IMR-90 (cell line): ENCODE measurements around the gene HOXB6. TPM values are rescaled to one million over a fixed set of nuclear protein-coding genes. Genes with fewer than 3 reads are reported as not detected.

Experiments used
- ATAC-seq: fragments of 200-7000 bp; cut with Tn5 transposase; 2 replicates; pipeline ENCODE4 v1.9.1; 2020; ENCODE audit warnings: low read depth, mild to moderate bottlenecking, moderate library complexity
- BruUV-seq: library from RNA; stranded (reverse); fragments of 400-500 nt; replicated peaks from 2 replicates; lab custom pipeline; 2021; lab: Mats Ljungman, UMichigan
- CTCF ChIA-PET: fragments of 300-600 bp; formaldehyde crosslinking; extraction: SDS; loops from one replicate; lab custom pipeline; 2021; ENCODE audit warnings: antibody characterized with exemption; lab: Yijun Ruan, JAX
- POLR2A ChIA-PET: fragments of 300-600 bp; sonication (Branson Sonifier 250); formaldehyde crosslinking; loops from one replicate; lab custom pipeline; 2022; ENCODE audit warnings: antibody characterized with exemption; ENCODE audit not compliant: unreplicated experiment; lab: Charles Lee
- DNase-seq: peaks from one replicate; pipeline ENCODE4 v3.0.0; 2013
- H2AFZ ChIP-seq: replicated peaks from 2 replicates; pipeline ENCODE3; 2013; ENCODE audit warnings: low read length, mild to moderate bottlenecking; ENCODE audit not compliant: poor library complexity
- H2AK5ac ChIP-seq: 2 replicates; pipeline ENCODE4 v1.6.1; 2013; ENCODE audit warnings: low read depth, low read length, inconsistent platforms
- H2AK9ac ChIP-seq: replicated peaks from 2 replicates; pipeline ENCODE3; 2013; ENCODE audit warnings: mild to moderate bottlenecking, low read depth, low read length, moderate library complexity; ENCODE audit not compliant: poor library complexity
- H2BK120ac ChIP-seq: 2 replicates; pipeline ENCODE4 v1.6.1; 2013; ENCODE audit warnings: low read depth, low read length, inconsistent platforms
- H2BK15ac ChIP-seq: 3 replicates; pipeline ENCODE4 v1.6.1; 2013; ENCODE audit warnings: low read depth, low read length, inconsistent platforms
- H2BK20ac ChIP-seq: 2 replicates; pipeline ENCODE4 v1.6.1; 2013; ENCODE audit warnings: low read depth, mild to moderate bottlenecking, inconsistent platforms, low read length, moderate library complexity
- H2BK5ac ChIP-seq: 2 replicates; pipeline ENCODE4 v1.6.1; 2013; ENCODE audit warnings: mild to moderate bottlenecking, low read depth, low read length, inconsistent platforms; ENCODE audit not compliant: poor library complexity, severe bottlenecking
- H3K14ac ChIP-seq: replicated peaks from 2 replicates; pipeline ENCODE4 v1.6.1; 2013; ENCODE audit warnings: low read depth, low read length, inconsistent platforms
- H3K18ac ChIP-seq: 2 replicates; pipeline ENCODE4 v1.6.1; 2013; ENCODE audit warnings: low read depth, low read length, control low read depth
- H3K23ac ChIP-seq: 2 replicates; pipeline ENCODE4 v1.6.1; 2013; ENCODE audit warnings: low read depth, low read length, inconsistent platforms
- H3K27ac ChIP-seq: 2 replicates; pipeline ENCODE4 v1.5.1; 2013; ENCODE audit warnings: mild to moderate bottlenecking, control low read depth, low read length; ENCODE audit not compliant: insufficient read depth
- H3K27me3 ChIP-seq: 2 replicates; pipeline ENCODE4 v1.6.1; 2013; ENCODE audit warnings: low read length; ENCODE audit not compliant: control insufficient read depth, insufficient read depth
- H3K36me3 ChIP-seq: 2 replicates; pipeline ENCODE4 v1.6.1; 2013; ENCODE audit warnings: low read length, mixed read lengths; ENCODE audit not compliant: control insufficient read depth, insufficient read depth
- H3K4ac ChIP-seq: 2 replicates; pipeline ENCODE4 v1.6.1; 2013; ENCODE audit warnings: low read depth, low read length, inconsistent platforms
- H3K4me1 ChIP-seq: 2 replicates; pipeline ENCODE4 v1.6.1; 2013; ENCODE audit warnings: low read length, mixed read lengths; ENCODE audit not compliant: control insufficient read depth, insufficient read depth
- H3K4me2 ChIP-seq: 2 replicates; pipeline ENCODE4 v1.6.1; 2013; ENCODE audit warnings: low read depth, mild to moderate bottlenecking, control low read depth, low read length, moderate library complexity
- H3K4me3 ChIP-seq: 2 replicates; pipeline ENCODE4 v1.5.1; 2013; ENCODE audit warnings: low read depth, mild to moderate bottlenecking, control low read depth, low read length, moderate library complexity; ENCODE audit not compliant: insufficient read depth
- H3K56ac ChIP-seq: 2 replicates; pipeline ENCODE4 v1.6.1; 2013; ENCODE audit warnings: low read length, inconsistent platforms; ENCODE audit not compliant: insufficient read depth; ENCODE audit errors: extremely low read depth
- H3K79me1 ChIP-seq, 2 experiments: 2 replicates each; pipeline ENCODE4 v1.6.1; 2013; ENCODE audit warnings: low read length in 2 of 2, inconsistent platforms in 1 of 2, low read depth in 1 of 2
- H3K9ac ChIP-seq: 2 replicates; pipeline ENCODE4 v1.6.1; 2013; ENCODE audit warnings: low read depth, low read length, control low read depth
- H3K9me1 ChIP-seq: 2 replicates; pipeline ENCODE4 v1.6.1; 2013; ENCODE audit warnings: low read length, inconsistent platforms; ENCODE audit not compliant: insufficient read depth
- H3K9me3 ChIP-seq: 2 replicates; pipeline ENCODE4 v1.6.1; 2013; ENCODE audit warnings: low read length; ENCODE audit not compliant: control insufficient read depth, insufficient read depth
- H4K20me1 ChIP-seq: 2 replicates; pipeline ENCODE4 v1.6.1; 2013; ENCODE audit warnings: low read length, inconsistent platforms; ENCODE audit not compliant: insufficient read depth
- H4K5ac ChIP-seq: 2 replicates; pipeline ENCODE4 v1.6.1; 2013; ENCODE audit warnings: mild to moderate bottlenecking, low read depth, low read length, control low read depth
- H4K8ac ChIP-seq, 2 experiments: 2 replicates each; pipeline ENCODE4 v1.6.1; 2013; ENCODE audit warnings: low read depth in 2 of 2, low read length in 2 of 2, control low read depth in 1 of 2, inconsistent platforms in 1 of 2
- H4K91ac ChIP-seq: 2 replicates; pipeline ENCODE4 v1.6.1; 2013; ENCODE audit warnings: low read depth, low read length, inconsistent platforms; ENCODE audit not compliant: insufficient read depth
- BHLHE40 ChIP-seq: fragments of 150-350 bp; IDR thresholded peaks from 2 replicates; pipeline ENCODE4 v1.6.1; 2016; ENCODE audit warnings: mild to moderate bottlenecking, low read depth, low read length
- CHD1 ChIP-seq: IDR thresholded peaks from 2 replicates; pipeline ENCODE4 v1.6.1; 2012; ENCODE audit warnings: low read depth, low read length, improper control_type of control experiment
- CTCF ChIP-seq: conservative IDR thresholded peaks from 2 replicates; pipeline ENCODE4 v1.5.1; 2012; ENCODE audit warnings: mild to moderate bottlenecking, low read depth, low read length, improper control_type of control experiment
- FOS ChIP-seq: fragments of 150-350 bp; IDR thresholded peaks from 2 replicates; pipeline ENCODE4 v1.6.1; 2016; ENCODE audit warnings: low read depth, low read length
- MAFK ChIP-seq: IDR thresholded peaks from 2 replicates; pipeline ENCODE4 v1.6.1; 2012; ENCODE audit warnings: low read depth, low read length, improper control_type of control experiment
- MXI1 ChIP-seq: IDR thresholded peaks from 2 replicates; pipeline ENCODE4 v1.6.1; 2012; ENCODE audit warnings: low read depth, mild to moderate bottlenecking, low read length, moderate library complexity, borderline replicate concordance
- POLR2A ChIP-seq: IDR thresholded peaks from 2 replicates; pipeline ENCODE4 v1.6.1; 2012; ENCODE audit warnings: mild to moderate bottlenecking, low read depth, low read length
- RAD21 ChIP-seq: IDR thresholded peaks from 2 replicates; pipeline ENCODE4 v1.6.1; 2012; ENCODE audit warnings: low read length, improper control_type of control experiment
- RCOR1 ChIP-seq: IDR thresholded peaks from 2 replicates; pipeline ENCODE4 v1.6.1; 2012; ENCODE audit warnings: mild to moderate bottlenecking, low read length, improper control_type of control experiment; ENCODE audit not compliant: insufficient replicate concordance
- WGBS, 2 experiments: methylation state at CpG; one replicate each; pipeline versions ENCODE4 v1.1.5 to v1.1.7; 2013; ENCODE audit warnings: missing lambda C conversion rate in 2 of 2; ENCODE audit not compliant: insufficient read length in 1 of 2; ENCODE audit errors: extremely low coverage in 2 of 2; 5-methylcytosine and 5-hydroxymethylcytosine counted together
- dilution Hi-C: fragments of 300-500 bp; cut with HindIII; formaldehyde crosslinking; loops from one replicate; pipeline ENCODE4 v1.14.3; 2018; ENCODE audit warnings: low sequenced_read_pairs; ENCODE audit not compliant: unreplicated experiment
- in situ Hi-C: fragments of 300-500 bp; cut with MboI; formaldehyde crosslinking; loops from 3 replicates; pipeline ENCODE4 v1.14.3; 2019; ENCODE audit warnings: low sequenced_read_pairs, inconsistent platforms, mixed read lengths
- intact Hi-C: fragments of 100-400 bp; cut with micrococcal nuclease; formaldehyde crosslinking; loops from 2 replicates; pipeline ENCODE4 v1.10.0; 2022
- polyA plus RNA-seq, 3 experiments: library from polyadenylated mRNA; depleted of rRNA; stranded (reverse); fragments of >200 nt; gene quantifications; 2 replicates each; pipeline ENCODE4 v1.2.3, GENCODE V29; 2012; ENCODE audit warnings: low replicate concordance in 1 of 3
- total RNA-seq: library from RNA; depleted of rRNA; stranded (reverse); fragments of >200 nt; gene quantifications from 2 replicates; pipeline ENCODE4 v1.2.3, GENCODE V29; 2012

The HOXB6 gene
- total and polyA plus RNA-seq, 2 of the 4 experiments (the other 2 are of a cell fraction) = 11.1 to 42.2 TPM

GRCh38 chr17:48595278-48595999 is 9.3 kb downstream of the HOXB6 start:
- BruUV-seq = no TSS peak
- peak overlapping the region; percentile 99 for H3K27ac ChIP-seq
- dilution Hi-C loops (no loop called here), intact Hi-C loops (no loop called here), in situ Hi-C loops (loop anchor here (5.0 to 10.0 kb wide), 2 partner anchors 258 to 571 kb away; no protein-coding TSS in a partner anchor)
- DNase-seq (peak; percentile 53), ATAC-seq (no peak)
- H2AFZ ChIP-seq = peak overlapping the region; percentile 71
- peaks cover 7% of the 10 kb centered on the region; the same call in 1 of the 2 replicates for H4K20me1 ChIP-seq
- peak overlapping the region; percentile 96; the same call in 1 of the 2 replicates for H3K56ac ChIP-seq
- peak overlapping the region; percentile 82; the same call in 1 of the 3 replicates for H2BK15ac ChIP-seq
- H4K8ac ChIP-seq = peak overlapping the region; percentile 88 to 90
- peak overlapping the region; percentile 95 for H2BK5ac ChIP-seq
- H4K91ac ChIP-seq = peak overlapping the region; percentile 93
- 5% methylated on average over 7 of the region's 25 CpGs; no CpG with 5 or more reads in 1 of the 2 experiments for WGBS, 2 experiments
- peak overlapping the region; percentile 98 for H3K4ac ChIP-seq
- peak overlapping the region; percentile 78 for H4K5ac ChIP-seq
- ChIA-PET POLR2A (interaction anchor here (0.7 to 0.9 kb wide), 2 partner anchors 54 to 267 kb away, joined by 3 to 12 read pairs; no protein-coding TSS in a partner anchor), CTCF (interaction anchor here (0.5 kb wide), 1 partner anchor 15 kb away, joined by 4 read pairs; no protein-coding TSS in a partner anchor)
- H3K9ac ChIP-seq = peak overlapping the region; percentile 99
- peak overlapping the region; percentile 97 for H3K14ac ChIP-seq
- H3K23ac ChIP-seq = peak overlapping the region; percentile 98
- H3K36me3 ChIP-seq = peaks cover 14% of the 10 kb centered on the region; the same call in 1 of the 2 replicates
- peak overlapping the region; percentile 78 for H3K4me3 ChIP-seq
- H3K9me3 ChIP-seq = no peaks in the 10 kb centered on the region
- peak overlapping the region; percentile 64 for H2AK5ac ChIP-seq
- 0 out of 2 replicates have a peak, but pooled peaks cover 3% of the 10 kb centered on the region for H3K9me1 ChIP-seq
- TF ChIP-seq RCOR1 = no peak
- TF ChIP-seq FOS = no peak
- TF ChIP-seq RAD21 = no peak
- no peak for TF ChIP-seq CTCF
- no peak for TF ChIP-seq BHLHE40
- TF ChIP-seq MAFK = no peak
- no peak for TF ChIP-seq CHD1
- TF ChIP-seq MXI1 = no peak
- no peak for TF ChIP-seq POLR2A
- peaks cover 12% of the 10 kb centered on the region for H3K4me1 ChIP-seq
- peaks cover 17 to 22% of the 10 kb centered on the region in 2 experiments; a peak in 3 of 4 replicates for H3K79me1 ChIP-seq
- peak overlapping the region; percentile 96 for H2AK9ac ChIP-seq
- peak overlapping the region; percentile 79 for H2BK120ac ChIP-seq
- peak overlapping the region; percentile 73 for H3K18ac ChIP-seq
- peak overlapping the region; percentile 47 for H2BK20ac ChIP-seq
- peak overlapping the region; percentile 95 for H3K4me2 ChIP-seq
- no peaks in the 10 kb centered on the region for H3K27me3 ChIP-seq
